Hepatocyte (in vitro differentiated cells): Measurements from ENCODE around the gene CTAG1A.

ENCODE experiments used
- CTCF ChIP-seq: fragments of 200-600 bp; sonication (generic); IDR thresholded peaks from 2 replicates; pipeline ENCODE4 v1.5.1; 2016; ENCODE audit warnings: antibody characterized with exemption, mild to moderate bottlenecking; ENCODE audit not compliant: poor library complexity
- EZH2 ChIP-seq: fragments of 200-600 bp; sonication (generic); IDR thresholded peaks from 2 replicates; pipeline ENCODE4 v1.6.1; 2016; ENCODE audit warnings: antibody characterized with exemption, mild to moderate bottlenecking, borderline replicate concordance

GRCh38 chrX:154602226-154602625 lies 17.3 kb downstream of the CTAG1A start:
- no peak for TF ChIP-seq EZH2
- no peak for TF ChIP-seq CTCF
